Neutrophil (primary cell): ENCODE results near the gene TSR3.

Experiments
- H3K27ac ChIP-seq: fragments of 200-600 bp; sonication (generic); 2 replicates; pipeline ENCODE4 v1.5.1; 2016; ENCODE audit warnings: mild to moderate bottlenecking, moderate library complexity
- H3K27me3 ChIP-seq: fragments of 200-600 bp; sonication (generic); 2 replicates; pipeline ENCODE4 v1.6.0; 2016; ENCODE audit warnings: mild to moderate bottlenecking
- H3K36me3 ChIP-seq: fragments of 200-600 bp; sonication (generic); 2 replicates; pipeline ENCODE4 v1.5.1; 2017
- H3K4me1 ChIP-seq, 2 experiments: fragments of 200-600 bp in 1 of 2; sonication (generic) in 1 of 2; 1 replicate in 1 of 2; 2 replicates in 1 of 2; pipeline versions ENCODE4 v1.5.1 to v1.6.1; 2013 to 2016; ENCODE audit warnings: low read depth in 1 of 2, low read length in 1 of 2, mild to moderate bottlenecking in 1 of 2, moderate library complexity in 1 of 2; ENCODE audit not compliant: control insufficient read depth in 1 of 2, insufficient read depth in 1 of 2
- H3K4me3 ChIP-seq, 2 experiments: fragments of 200-600 bp in 1 of 2; sonication (generic) in 1 of 2; 1 replicate in 1 of 2; 2 replicates in 1 of 2; pipeline ENCODE4 v1.5.1; 2013 to 2016; ENCODE audit warnings: low read depth in 1 of 2, low read length in 1 of 2, mild to moderate bottlenecking in 1 of 2, moderate library complexity in 1 of 2
- H3K9me3 ChIP-seq: fragments of 200-600 bp; sonication (generic); 2 replicates; pipeline ENCODE4 v1.5.1; 2016
- CTCF ChIP-seq: fragments of 200-600 bp; sonication (generic); IDR thresholded peaks from 2 replicates; pipeline ENCODE4 v1.5.1; 2016; ENCODE audit warnings: antibody characterized with exemption

TSR3 gene

GRCh38 chr16:1300664-1301476, 50.8 kb downstream of the TSR3 start:
- H3K36me3 ChIP-seq = no peaks in the 10 kb centered on the region
- TF ChIP-seq CTCF = peak; percentile 82
- H3K4me1 ChIP-seq = peaks cover 0 to 8% of the 10 kb centered on the region in 2 experiments
- no peaks in the 10 kb centered on the region for H3K9me3 ChIP-seq
- H3K27ac ChIP-seq = no peak overlapping the region
- peak overlapping the region in 1 of 2 experiments; percentile 28 for H3K4me3 ChIP-seq
- H3K27me3 ChIP-seq = peaks cover 36% of the 10 kb centered on the region

- Histone ChIP-seq H3K9me3 (no peaks in the 10 kb centered on the region), H3K36me3 (no peaks in the 10 kb centered on the region), H3K4me3 (no peak overlapping the region), H3K27me3 (peaks cover 36% of the 10 kb centered on the region), H3K4me1 (peaks cover 0 to 8% of the 10 kb centered on the region in 2 experiments), H3K27ac (no peak overlapping the region)
- TF ChIP-seq CTCF = no peak
Measured at GRCh38 chr16:1299868-1300203, 51.8 kb downstream of the TSR3 start.
